GM12872 (cell line): ENCODE measurements around the gene SMAD2.

ENCODE experiments used
- CTCF ChIP-seq: IDR thresholded peaks from 3 replicates; pipeline ENCODE4 v1.5.1; 2011; ENCODE audit warnings: low read depth, mild to moderate bottlenecking, low read length, moderate library complexity; ENCODE audit not compliant: insufficient read depth

Gene SMAD2

GRCh38 chr18:47781561-47781960 is 148.9 kb downstream of the SMAD2 start:
- TF ChIP-seq CTCF = no peak

- TF ChIP-seq CTCF = no peak
Observed at GRCh38 chr18:47780011-47780725, 150.3 kb downstream of the SMAD2 start.

GRCh38 chr18:47779381-47779780 is 151.1 kb downstream of the SMAD2 start:
- TF ChIP-seq CTCF = no peak

- TF ChIP-seq CTCF = no peak
Observed at GRCh38 chr18:47777626-47778025, 152.8 kb downstream of the SMAD2 start.

- TF ChIP-seq CTCF = no peak
Observed at GRCh38 chr18:47775961-47776360, 154.5 kb downstream of the SMAD2 start.

- no peak for TF ChIP-seq CTCF
Observed at GRCh38 chr18:47773931-47774330, 156.5 kb downstream of the SMAD2 start.

GRCh38 chr18:47772374-47773248 is 157.8 kb downstream of the SMAD2 start:
- peak; percentile 99 for TF ChIP-seq CTCF
